LNCAP (cell line): Measurements from ENCODE around the gene RNF141.

Experiments
- CTCF ChIP-seq: fragments of 450-650 bp; IDR thresholded peaks from 2 replicates; pipeline ENCODE4 v1.5.1; 2017; ENCODE audit warnings: mild to moderate bottlenecking

Gene RNF141

GRCh38 chr11:10477690-10478046 is 63.3 kb downstream of the RNF141 start:
- no peak for TF ChIP-seq CTCF

GRCh38 chr11:10476927-10477689 is 63.9 kb downstream of the RNF141 start:
- TF ChIP-seq CTCF = no peak

GRCh38 chr11:10476342-10476741 is 64.6 kb downstream of the RNF141 start:
- TF ChIP-seq CTCF = no peak

GRCh38 chr11:10474551-10474950 is 66.4 kb downstream of the RNF141 start:
- TF ChIP-seq CTCF = no peak

- TF ChIP-seq CTCF = no peak
These were observed 67.6 kb downstream of the RNF141 start for GRCh38 chr11:10473371-10473770.

GRCh38 chr11:10462746-10463300 is 78.2 kb downstream of the RNF141 start:
- no peak for TF ChIP-seq CTCF
